Left ventricle myocardium inferior (tissue), 1 donor: Measurements from ENCODE around the gene NME2. TPM values are rescaled to one million over a fixed set of nuclear protein-coding genes. Genes with fewer than 3 reads are reported as not detected.

ENCODE experiments used
- DNase-seq: peaks from one replicate; pipeline ENCODE4 v3.0.0-alpha.2; 2020
- H3K27ac ChIP-seq: fragments of 200-600 bp; replicated peaks from 2 replicates; pipeline ENCODE4 v1.8.0; 2021
- H3K27me3 ChIP-seq: fragments of 200-600 bp; 2 replicates; pipeline ENCODE4 v1.8.0; 2021; ENCODE audit warnings: low read depth
- H3K36me3 ChIP-seq: fragments of 200-600 bp; 2 replicates; pipeline ENCODE4 v1.8.0; 2021
- H3K4me1 ChIP-seq: fragments of 200-600 bp; 2 replicates; pipeline ENCODE4 v1.8.0; 2021
- H3K4me3 ChIP-seq: fragments of 200-600 bp; 2 replicates; pipeline ENCODE4 v1.8.0; 2021; ENCODE audit warnings: mild to moderate bottlenecking, moderate library complexity
- H3K9me3 ChIP-seq: fragments of 200-600 bp; replicated peaks from 2 replicates; pipeline ENCODE4 v1.8.0; 2021
- CTCF ChIP-seq: fragments of 200-600 bp; IDR thresholded peaks from 2 replicates; pipeline ENCODE4 v1.8.0; 2021; ENCODE audit warnings: antibody characterized with exemption, mild to moderate bottlenecking, borderline replicate concordance
- intact Hi-C: fragments of 100-400 bp; cut with micrococcal nuclease; formaldehyde crosslinking; loops from one replicate; pipeline ENCODE4 v1.11.0; 2022
- total RNA-seq: library from RNA; stranded (reverse); fragmentation: NEBNext Ultra II Directional; extraction: Animal tissue kit (Norgen Biotek cat#: 25700); gene quantifications from one replicate; pipeline ENCODE4 v1.2.1, GENCODE V29; 2021
- donor health status: DM: no; HTN: yes; CAD: no; lungs with severe emphysema.

NME2 gene
- total RNA-seq, 1 donor from 2014 or later, result 220 TPM

GRCh38 chr17:51154176-51154575 is 12.0 kb upstream of the NME2 start:
- H3K4me3 ChIP-seq, result peak overlapping the region; percentile 78
- no peaks in the 10 kb centered on the region for H3K9me3 ChIP-seq
- H3K36me3 ChIP-seq, result peaks cover 10% of the 10 kb centered on the region
- H3K27me3 ChIP-seq, result no peaks in the 10 kb centered on the region
- H3K27ac ChIP-seq, result peak overlapping the region; percentile 90
- intact Hi-C loops, result loop anchor here (5.0 kb wide), 1 partner anchor 152 kb away; no protein-coding TSS in a partner anchor
- DNase-seq, result no peak
- TF ChIP-seq CTCF, result no peak
- peaks cover 24% of the 10 kb centered on the region for H3K4me1 ChIP-seq

- Histone ChIP-seq H3K4me3 (no peak overlapping the region), H3K27me3 (no peaks in the 10 kb centered on the region), H3K4me1 (peaks cover 24% of the 10 kb centered on the region), H3K9me3 (no peaks in the 10 kb centered on the region), H3K27ac (no peak overlapping the region), H3K36me3 (peaks cover 18% of the 10 kb centered on the region)
- intact Hi-C loops, result no loop called here
- no peak for TF ChIP-seq CTCF
- DNase-seq, result no peak
These were observed 10.8 kb upstream of the NME2 start for GRCh38 chr17:51155416-51155815.

GRCh38 chr17:51159604-51160003 is 6.6 kb upstream of the NME2 start:
- no peak for DNase-seq
- no peak overlapping the region for H3K4me3 ChIP-seq
- H3K4me1 ChIP-seq, result peaks cover 6% of the 10 kb centered on the region
- peaks cover 35% of the 10 kb centered on the region for H3K36me3 ChIP-seq
- H3K9me3 ChIP-seq, result no peaks in the 10 kb centered on the region
- no peak for TF ChIP-seq CTCF
- no peak overlapping the region for H3K27ac ChIP-seq
- H3K27me3 ChIP-seq, result no peaks in the 10 kb centered on the region
- intact Hi-C loops, result no loop called here

- no peak for DNase-seq
- Histone ChIP-seq H3K4me3 (no peak overlapping the region), H3K36me3 (peaks cover 31% of the 10 kb centered on the region), H3K27me3 (no peaks in the 10 kb centered on the region), H3K27ac (no peak overlapping the region), H3K9me3 (no peaks in the 10 kb centered on the region), H3K4me1 (peaks cover 15% of the 10 kb centered on the region)
- TF ChIP-seq CTCF, result no peak
- intact Hi-C loops, result no loop called here
These were observed 4.7 kb upstream of the NME2 start for GRCh38 chr17:51161541-51161940.

- H3K27ac ChIP-seq, result peak overlapping the region; percentile 97
- peak overlapping the region; percentile 99 for H3K4me3 ChIP-seq
- H3K36me3 ChIP-seq, result peaks cover 42% of the 10 kb centered on the region
- TF ChIP-seq CTCF, result no peak
- peaks cover 26% of the 10 kb centered on the region for H3K4me1 ChIP-seq
- intact Hi-C loops, result no loop called here
- H3K27me3 ChIP-seq, result no peaks in the 10 kb centered on the region
- DNase-seq, result no peak
- H3K9me3 ChIP-seq, result no peaks in the 10 kb centered on the region
These were observed 1.1 kb upstream of the NME2 start for GRCh38 chr17:51164911-51165679.
